ENCODE measurements around the gene LRP2.

The LRP2 gene

DNA sequence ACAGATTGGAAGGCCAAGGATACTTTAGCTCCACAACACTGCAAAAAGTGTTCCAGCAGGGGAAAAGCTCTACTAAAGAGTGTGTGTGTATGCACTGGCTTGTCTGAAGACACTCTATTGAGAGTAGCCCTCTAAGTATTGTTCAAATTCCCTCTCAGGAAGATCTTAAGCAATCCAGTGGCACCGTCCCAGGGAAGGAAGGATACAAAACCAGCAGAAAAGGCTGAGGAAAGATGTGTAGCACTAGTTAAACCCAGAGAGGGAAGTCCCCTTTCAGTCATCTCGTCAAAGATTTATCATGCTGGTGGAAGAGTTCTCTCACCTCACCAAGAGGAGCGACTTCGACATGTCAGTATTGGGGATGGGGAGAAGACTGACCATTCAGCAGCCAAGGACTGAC lies 242.5 kb downstream of the LRP2 start:
- Histone ChIP-seq H3K4me1 (ENCODE audit: control insufficient read depth, insufficient read depth, low read length, unreplicated experiment) (no peaks in the 10 kb centered on the region), H3K27ac (ENCODE audit: low read depth, low read length) (no peak overlapping the region), H2AFZ (ENCODE audit: low read length, unreplicated experiment) (no peak overlapping the region), H3K4me3 (ENCODE audit: low read depth, low read length) (no peak overlapping the region), H3K79me2 (ENCODE audit: control insufficient read depth, insufficient read depth, low read length, unreplicated experiment) (no peaks in the 10 kb centered on the region), H3K36me3 (ENCODE audit: insufficient read depth, low read length) (no peaks in the 10 kb centered on the region), H3K27me3 (ENCODE audit: insufficient read depth, low read length) (no peaks in the 10 kb centered on the region)

DNA sequence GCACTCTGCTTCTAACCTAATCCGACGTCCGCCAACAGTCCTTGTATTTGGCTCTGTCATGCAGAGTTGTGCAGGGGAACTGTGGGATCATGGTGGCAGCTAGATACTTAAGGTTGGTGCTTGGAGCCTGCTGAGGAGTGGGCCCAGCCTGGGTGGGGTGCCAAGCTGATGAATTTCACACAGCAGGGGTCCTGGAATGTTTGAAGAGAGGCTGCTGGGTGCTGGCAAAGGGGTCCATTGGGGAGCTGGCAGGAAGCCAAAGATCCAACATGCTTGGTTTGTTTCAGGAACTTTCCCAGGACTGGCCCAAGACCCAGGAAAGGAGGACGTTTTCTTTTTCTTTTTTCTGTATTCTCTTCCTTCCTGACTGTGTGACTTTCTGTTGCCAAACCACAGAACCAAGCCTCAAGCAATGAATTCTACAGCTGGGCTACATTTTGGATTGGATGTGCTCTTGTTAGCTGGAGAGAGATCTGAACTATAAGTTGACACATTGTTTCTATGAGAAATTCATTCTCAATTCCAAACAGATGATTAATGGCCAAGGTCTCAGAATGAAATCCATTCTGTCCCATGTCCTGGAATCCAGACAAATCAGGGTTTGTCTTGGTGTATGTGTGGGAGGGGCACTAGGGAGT lies 243.1 kb downstream of the LRP2 start:
- H3K27me3 ChIP-seq (ENCODE audit: insufficient read depth, low read length) = no peaks in the 10 kb centered on the region
- H3K4me1 ChIP-seq (ENCODE audit: control insufficient read depth, insufficient read depth, low read length, unreplicated experiment) = no peaks in the 10 kb centered on the region
- H2AFZ ChIP-seq (ENCODE audit: low read length, unreplicated experiment) = no peak overlapping the region
- H3K4me3 ChIP-seq (ENCODE audit: low read depth, low read length) = no peak overlapping the region
- no peak overlapping the region for H3K27ac ChIP-seq (ENCODE audit: low read depth, low read length)
- no peaks in the 10 kb centered on the region for H3K36me3 ChIP-seq (ENCODE audit: insufficient read depth, low read length)
- no peaks in the 10 kb centered on the region for H3K79me2 ChIP-seq (ENCODE audit: control insufficient read depth, insufficient read depth, low read length, unreplicated experiment)

DNA sequence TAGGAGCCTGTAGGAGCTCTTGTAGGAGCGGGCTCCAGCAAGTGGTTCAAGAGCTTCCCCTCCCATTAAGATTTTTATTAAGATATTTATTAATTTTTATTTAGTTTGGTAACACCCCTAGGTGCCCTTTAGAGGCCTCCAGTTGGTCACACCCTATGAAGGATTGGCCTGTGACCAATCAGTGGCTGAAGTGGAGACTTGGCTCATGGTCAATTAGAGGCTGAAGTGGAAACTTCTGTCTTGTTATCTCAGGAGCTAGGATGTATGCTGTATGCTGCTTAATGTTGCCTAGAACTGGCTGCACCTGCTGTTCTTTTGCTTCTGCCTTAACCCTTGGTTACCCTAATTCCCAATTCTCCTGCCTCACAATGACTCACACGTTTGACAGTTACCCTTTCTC lies 244.3 kb downstream of the LRP2 start:
- H3K4me3 ChIP-seq (ENCODE audit: low read depth, low read length) = no peak overlapping the region
- H3K4me1 ChIP-seq (ENCODE audit: control insufficient read depth, insufficient read depth, low read length, unreplicated experiment) = no peaks in the 10 kb centered on the region
- no peaks in the 10 kb centered on the region for H3K36me3 ChIP-seq (ENCODE audit: insufficient read depth, low read length)
- H3K27ac ChIP-seq (ENCODE audit: low read depth, low read length) = no peak overlapping the region
- H3K27me3 ChIP-seq (ENCODE audit: insufficient read depth, low read length) = no peaks in the 10 kb centered on the region
- H3K79me2 ChIP-seq (ENCODE audit: control insufficient read depth, insufficient read depth, low read length, unreplicated experiment) = no peaks in the 10 kb centered on the region
- no peak overlapping the region for H2AFZ ChIP-seq (ENCODE audit: low read length, unreplicated experiment)

- H3K4me1 ChIP-seq (ENCODE audit: control insufficient read depth, insufficient read depth, low read length, unreplicated experiment) = no peaks in the 10 kb centered on the region
- no peak overlapping the region for H2AFZ ChIP-seq (ENCODE audit: low read length, unreplicated experiment)
- no peak overlapping the region for H3K27ac ChIP-seq (ENCODE audit: low read depth, low read length)
- no peaks in the 10 kb centered on the region for H3K79me2 ChIP-seq (ENCODE audit: control insufficient read depth, insufficient read depth, low read length, unreplicated experiment)
- no peaks in the 10 kb centered on the region for H3K27me3 ChIP-seq (ENCODE audit: insufficient read depth, low read length)
- no peaks in the 10 kb centered on the region for H3K36me3 ChIP-seq (ENCODE audit: insufficient read depth, low read length)
- no peak overlapping the region for H3K4me3 ChIP-seq (ENCODE audit: low read depth, low read length)
Observed at GRCh38 chr2:169116993-169117392, 245.3 kb downstream of the LRP2 start.

- H3K4me3 ChIP-seq (ENCODE audit: low read depth, low read length) = no peak overlapping the region
- H3K27me3 ChIP-seq (ENCODE audit: insufficient read depth, low read length) = no peaks in the 10 kb centered on the region
- H3K4me1 ChIP-seq (ENCODE audit: control insufficient read depth, insufficient read depth, low read length, unreplicated experiment) = no peaks in the 10 kb centered on the region
- H3K27ac ChIP-seq (ENCODE audit: low read depth, low read length) = no peak overlapping the region
- no peaks in the 10 kb centered on the region for H3K36me3 ChIP-seq (ENCODE audit: insufficient read depth, low read length)
- H3K79me2 ChIP-seq (ENCODE audit: control insufficient read depth, insufficient read depth, low read length, unreplicated experiment) = no peaks in the 10 kb centered on the region
- H2AFZ ChIP-seq (ENCODE audit: low read length, unreplicated experiment) = no peak overlapping the region
Observed at GRCh38 chr2:169116327-169116726, 246.0 kb downstream of the LRP2 start.

DNA sequence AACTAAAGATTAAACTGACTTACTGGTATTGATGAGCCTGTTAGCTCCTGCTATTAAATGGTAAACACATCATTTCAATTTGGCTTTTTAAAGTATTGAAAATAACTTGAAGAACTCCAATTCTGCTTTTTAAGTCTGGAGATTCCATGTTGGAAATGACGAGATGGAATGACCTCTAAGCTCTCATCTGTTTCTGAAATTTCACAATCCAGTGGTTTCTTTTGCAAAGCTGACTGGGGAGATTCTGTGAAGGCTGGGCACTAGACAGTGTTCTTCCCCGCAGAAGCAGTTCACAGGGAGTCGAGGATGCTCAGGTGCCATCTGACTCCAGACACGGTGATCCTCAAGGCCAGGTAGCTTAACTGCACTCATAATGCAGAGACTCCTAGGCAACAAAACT lies 248.3 kb downstream of the LRP2 start:
- Histone ChIP-seq H3K4me1 (ENCODE audit: control insufficient read depth, insufficient read depth, low read length, unreplicated experiment) (peaks cover 4% of the 10 kb centered on the region), H3K36me3 (ENCODE audit: insufficient read depth, low read length) (no peaks in the 10 kb centered on the region), H3K27ac (ENCODE audit: low read depth, low read length) (no peak overlapping the region), H3K4me3 (ENCODE audit: low read depth, low read length) (no peak overlapping the region), H2AFZ (ENCODE audit: low read length, unreplicated experiment) (no peak overlapping the region), H3K79me2 (ENCODE audit: control insufficient read depth, insufficient read depth, low read length, unreplicated experiment) (no peaks in the 10 kb centered on the region), H3K27me3 (ENCODE audit: insufficient read depth, low read length) (no peaks in the 10 kb centered on the region)

DNA sequence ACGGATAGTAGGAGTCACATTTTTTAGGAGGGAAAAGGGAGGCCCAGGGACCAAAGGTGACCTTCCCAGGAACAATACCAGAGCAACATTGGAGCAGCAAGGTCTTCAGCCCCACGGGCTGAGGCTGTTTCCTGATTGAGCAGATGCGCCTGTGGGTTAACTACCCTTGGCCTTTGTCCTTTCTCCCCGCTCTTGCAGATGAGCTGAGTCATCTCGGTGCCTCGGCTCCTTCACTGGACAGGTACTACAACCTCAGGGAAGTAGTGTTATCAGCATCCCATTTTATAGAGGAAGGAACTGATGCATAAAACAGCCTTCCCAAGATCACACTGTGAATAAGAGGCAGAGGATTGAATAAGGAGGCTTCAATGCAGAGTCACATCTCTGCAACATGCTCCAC lies 249.5 kb downstream of the LRP2 start:
- Histone ChIP-seq H3K4me3 (ENCODE audit: low read depth, low read length) (no peak overlapping the region), H3K4me1 (ENCODE audit: control insufficient read depth, insufficient read depth, low read length, unreplicated experiment) (peaks cover 14% of the 10 kb centered on the region), H3K27me3 (ENCODE audit: insufficient read depth, low read length) (no peaks in the 10 kb centered on the region), H3K79me2 (ENCODE audit: control insufficient read depth, insufficient read depth, low read length, unreplicated experiment) (no peaks in the 10 kb centered on the region), H2AFZ (ENCODE audit: low read length, unreplicated experiment) (no peak overlapping the region), H3K36me3 (ENCODE audit: insufficient read depth, low read length) (no peaks in the 10 kb centered on the region), H3K27ac (ENCODE audit: low read depth, low read length) (no peak overlapping the region)

DNA sequence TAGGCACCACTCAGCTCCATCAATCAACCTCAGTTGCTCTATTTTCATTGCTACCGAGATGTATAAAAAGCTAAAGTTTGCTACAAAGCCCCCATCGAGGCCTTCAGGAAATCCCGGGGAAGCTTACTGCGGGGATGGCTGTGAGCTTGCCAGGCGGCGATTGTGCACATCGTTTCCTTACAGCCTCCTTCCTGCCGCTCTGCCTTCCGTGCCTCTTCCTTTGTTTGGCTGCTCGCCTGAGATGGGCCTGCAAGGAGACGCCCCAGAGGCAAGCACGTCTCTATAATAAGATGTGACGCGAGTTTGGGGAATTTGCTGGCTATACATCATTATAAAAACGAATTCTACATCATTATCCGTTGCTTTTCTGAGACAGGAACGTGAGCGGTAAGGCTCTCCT lies 251.4 kb downstream of the LRP2 start:
- H2AFZ ChIP-seq (ENCODE audit: low read length, unreplicated experiment) = no peak overlapping the region

GRCh38 chr2:169110419-169110818 lies 251.9 kb downstream of the LRP2 start:
- Histone ChIP-seq H3K27ac (ENCODE audit: low read depth, low read length) (no peak overlapping the region), H3K36me3 (ENCODE audit: insufficient read depth, low read length) (no peaks in the 10 kb centered on the region), H3K79me2 (ENCODE audit: control insufficient read depth, insufficient read depth, low read length, unreplicated experiment) (no peaks in the 10 kb centered on the region), H3K4me3 (ENCODE audit: low read depth, low read length) (no peak overlapping the region), H2AFZ (ENCODE audit: low read length, unreplicated experiment) (no peak overlapping the region), H3K4me1 (ENCODE audit: control insufficient read depth, insufficient read depth, low read length, unreplicated experiment) (peaks cover 16% of the 10 kb centered on the region), H3K27me3 (ENCODE audit: insufficient read depth, low read length) (no peaks in the 10 kb centered on the region)

More for the DNA sequence above, 251.4 kb downstream of the LRP2 start:
- Histone ChIP-seq H3K4me1 (ENCODE audit: control insufficient read depth, insufficient read depth, low read length, unreplicated experiment) (peaks cover 16% of the 10 kb centered on the region), H3K27ac (ENCODE audit: low read depth, low read length) (no peak overlapping the region), H3K36me3 (ENCODE audit: insufficient read depth, low read length) (no peaks in the 10 kb centered on the region), H3K27me3 (ENCODE audit: insufficient read depth, low read length) (no peaks in the 10 kb centered on the region), H3K79me2 (ENCODE audit: control insufficient read depth, insufficient read depth, low read length, unreplicated experiment) (no peaks in the 10 kb centered on the region), H3K4me3 (ENCODE audit: low read depth, low read length) (no peak overlapping the region)

DNA sequence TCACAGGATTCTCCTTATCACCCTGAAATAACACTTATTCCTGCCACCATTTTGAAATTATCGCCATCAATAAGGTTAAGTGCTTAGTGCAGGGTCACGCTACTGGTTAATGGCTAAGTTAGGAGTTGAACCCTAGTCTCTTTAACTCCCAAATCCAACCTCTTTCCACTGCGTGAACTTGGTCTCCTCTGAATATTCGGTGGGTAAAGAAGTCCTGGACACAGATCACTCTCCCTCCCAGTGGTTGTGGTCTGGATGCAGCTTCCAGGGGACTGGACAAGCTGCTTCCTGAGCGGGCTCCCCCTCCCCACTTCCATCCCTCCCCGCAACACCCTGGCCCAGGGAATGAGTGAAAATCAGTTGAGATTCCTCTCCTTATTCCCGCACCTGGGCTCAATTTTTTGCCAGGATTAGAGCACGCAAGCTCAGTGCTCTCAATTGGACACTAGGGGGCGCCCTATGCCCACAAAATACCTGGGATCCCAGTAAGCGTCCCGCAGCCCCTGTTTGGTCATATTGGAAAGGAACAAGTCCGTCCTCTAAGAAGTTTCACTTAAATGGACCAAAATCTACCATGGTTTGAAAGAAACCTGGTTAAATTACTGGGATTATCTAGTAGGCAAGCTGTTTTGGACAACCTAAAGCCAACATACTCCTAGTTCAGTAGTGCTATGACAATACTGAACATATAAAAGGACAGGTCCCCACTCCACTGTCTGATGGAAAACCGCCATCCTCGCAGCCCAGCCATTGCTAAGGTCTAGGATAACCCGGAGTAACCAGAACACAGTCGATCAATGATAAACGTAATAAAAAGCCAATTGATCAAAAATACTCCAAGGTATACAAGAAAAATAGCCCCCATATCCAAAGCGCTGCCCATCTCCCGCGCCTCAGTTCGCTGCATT lies 252.6 kb downstream of the LRP2 start:
- Histone ChIP-seq H3K36me3 (ENCODE audit: insufficient read depth, low read length) (no peaks in the 10 kb centered on the region), H3K27me3 (ENCODE audit: insufficient read depth, low read length) (no peaks in the 10 kb centered on the region), H3K4me1 (ENCODE audit: control insufficient read depth, insufficient read depth, low read length, unreplicated experiment) (peaks cover 16% of the 10 kb centered on the region), H2AFZ (ENCODE audit: low read length, unreplicated experiment) (peak overlapping the region; percentile 68), H3K79me2 (ENCODE audit: control insufficient read depth, insufficient read depth, low read length, unreplicated experiment) (no peaks in the 10 kb centered on the region), H3K4me3 (ENCODE audit: low read depth, low read length) (peak overlapping the region; percentile 19; the same call in 1 of the 2 replicates), H3K27ac (ENCODE audit: low read depth, low read length) (no peak overlapping the region)
